Heart right ventricle (tissue), 16 donors: Measurements from ENCODE around the gene BARD1. TPM values are rescaled to one million over a fixed set of nuclear protein-coding genes. Genes with fewer than 3 reads are reported as not detected.

ENCODE experiments used
- ATAC-seq, 8 donors: fragments of 200-7000 bp; cut with Tn5 transposase; one replicate each; pipeline ENCODE4 v1.9.1; 2020; ENCODE audit warnings: mild to moderate bottlenecking in 8 of 8, moderate library complexity in 8 of 8, moderate number of reproducible peaks in 1 of 8
- DNase-seq, 2 donors: peaks; one replicate each; pipeline ENCODE4 v3.0.0-alpha.2; 2020
- H3K27ac ChIP-seq, 10 donors: fragments of 200-600 bp; sonication (generic) in 2 of 10; one replicate each; pipeline versions ENCODE4 v1.5.0 to v1.8.0; 2020 to 2022; ENCODE audit warnings: mild to moderate bottlenecking in 3 of 10
- H3K27me3 ChIP-seq, 7 donors: fragments of 200-600 bp; one replicate each; pipeline ENCODE4 v1.8.0; 2021 to 2022; ENCODE audit warnings: mild to moderate bottlenecking in 2 of 7
- H3K36me3 ChIP-seq, 9 donors: fragments of 200-600 bp; sonication (generic) in 1 of 9; one replicate each; pipeline versions ENCODE4 v1.5.0 to v1.8.0; 2020 to 2022; ENCODE audit warnings: mild to moderate bottlenecking in 2 of 9
- H3K4me1 ChIP-seq, 9 donors: fragments of 200-600 bp; sonication (generic) in 1 of 9; one replicate each; pipeline versions ENCODE4 v1.5.0 to v1.8.0; 2020 to 2022; ENCODE audit warnings: mild to moderate bottlenecking in 4 of 9
- H3K4me3 ChIP-seq, 10 donors: fragments of 200-600 bp; sonication (generic) in 2 of 10; one replicate each; pipeline versions ENCODE4 v1.5.0 to v1.8.0; 2020 to 2022; ENCODE audit warnings: mild to moderate bottlenecking in 7 of 10, moderate library complexity in 2 of 10
- H3K9me3 ChIP-seq, 11 donors: fragments of 200-600 bp in 10 of 11; sonication (generic) in 2 of 11; one replicate each; pipeline versions ENCODE4 v1.5.0 to v1.8.0; 2013 to 2022; ENCODE audit warnings: mild to moderate bottlenecking in 2 of 11, control low read depth in 1 of 11, moderate library complexity in 1 of 11
- WGBS, 2 donors: extraction: QIAGEN DNeasy Blood & Tissue Kit; methylation state at CpG; one replicate each; pipeline ENCODE4 v1.1.7; 2013; ENCODE audit warnings: inconsistent platforms in 1 of 2; 5-methylcytosine and 5-hydroxymethylcytosine counted together
- intact Hi-C, 10 donors: fragments of 100-400 bp; cut with DNase I; formaldehyde crosslinking; loops; one replicate each; pipeline versions ENCODE4 v1.11.1 to v1.14.2; 2022
- polyA plus RNA-seq, 2 donors: library from polyadenylated mRNA; stranded (reverse); fragments of 200-250 nt; gene quantifications; one replicate each; pipeline ENCODE4 v1.2.3, GENCODE V29; 2013
- total RNA-seq, 10 donors: library from RNA; stranded (reverse); fragmentation: NEBNext Ultra II Directional in 3 of 10; extraction: Animal tissue kit (Norgen Biotek cat#: 25700) in 3 of 10; gene quantifications; one replicate each; pipeline versions ENCODE4 v1.2.1 to v1.2.4, GENCODE V29; 2021 to 2023
- TF ChIP-seq, protein P1 (sequence below), 9 donors: fragments of 200-600 bp; sonication (generic) in 2 of 9; IDR thresholded peaks; one replicate each; pipeline versions ENCODE4 v1.5.0 to v1.8.0; 2021 to 2022; ENCODE audit warnings: antibody characterized with exemption in 9 of 9, mild to moderate bottlenecking in 5 of 9, moderate library complexity in 1 of 9
- donor health status: Arrhythmogenic right ventricular cardiomyopathy.
- donor health status: ischemic (EF 13 %, LVEDD 7.1; RV severe dilation, severe dysfunction).
- donor health status: healthy with polysubstance abuse.
- donor health status: DM: no; HTN: yes; CAD: no.
- donor health status: DM: no; HTN: no; CAD: no.
- donor health status: ischemic (EF 25% LVEDD 6.9; RV normal size, moderate dysfunction).
- donor health status: ischemic (EF 25% LVEDD 5.7; RV mildly dilated, moderate dysfunction).
- donor health status: healthy.
- donor health status: DM: yes; HTN: yes; CAD: no.
- donor health status: Ischemic cardiomyopathy.
- donor health status: ischemic (EF 35%, LVEDD 5.7; RV mildly dilated, moderate dysfunction).
- donor health status: nonischemic (EF 11% LVEDD 7.7; RV severe dilation, severe dysfunction).
- donor health status: DM: yes; HTN: yes; CAD: no.
- donor health status: PGD.
- donor health status: ischemic (EF 29% LVEDD 5.4; RV normal size, mild dysfunction).
- donor health status: nonischemic (EF 23%, LVEDD 6.1; RV moderate dilation, normal function).

BARD1 gene
- total and polyA plus RNA-seq, 12 donors, result 1.4 to 15.5 (median 8.7) TPM

DNA sequence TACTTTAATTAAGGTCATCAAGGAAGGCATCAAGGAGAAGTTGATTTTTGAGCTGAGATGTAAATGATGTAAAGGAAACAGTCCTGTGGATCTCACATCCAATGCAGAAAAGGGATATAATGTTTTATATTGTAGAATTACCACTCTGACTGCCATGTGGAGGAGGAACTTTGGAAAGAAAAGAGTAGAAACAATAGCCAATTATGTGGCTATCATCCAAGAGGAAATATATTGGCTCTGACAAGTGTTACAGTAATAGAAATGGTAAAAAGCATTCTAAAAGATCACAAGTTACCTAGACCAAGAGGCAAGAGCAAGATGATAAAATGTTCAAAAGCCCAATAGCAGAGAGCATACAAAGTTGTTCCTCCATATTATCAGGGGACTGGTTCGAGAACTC is 26.8 kb downstream of the BARD1 start:
- 65 to 90% methylated on average over 1 of the region's 1 CpG for WGBS, 2 donors

DNA sequence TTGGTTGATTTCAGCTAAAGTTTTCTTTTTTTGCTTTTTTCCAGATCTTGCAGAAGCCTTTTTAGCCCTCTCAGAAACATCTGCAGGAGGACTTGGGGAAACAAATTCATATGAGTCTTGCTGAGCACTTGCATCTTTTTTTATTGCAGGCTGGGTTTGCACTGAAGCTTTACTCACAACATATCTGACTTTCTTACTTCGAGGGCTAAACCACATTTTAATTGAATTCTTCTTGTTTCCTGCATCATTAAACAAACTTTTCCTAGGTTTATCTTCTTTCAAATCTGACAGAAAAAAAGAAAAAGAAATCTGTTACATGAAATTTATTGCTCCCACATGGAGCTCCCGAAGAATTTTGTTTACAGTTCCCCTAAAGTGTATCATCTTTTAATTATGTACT is 28.3 kb downstream of the BARD1 start:
- WGBS, 2 donors, result 97 to 99% methylated on average over 2 of the region's 2 CpGs
- Histone ChIP-seq H3K4me1 (no peaks in the 10 kb centered on the region), H3K4me3 (no peak overlapping the region), H3K9me3 (peaks cover 0 to 40% (median 5%) of the 10 kb centered on the region in 11 donors), H3K36me3 (peaks cover 0 to 52% (median 18%) of the 10 kb centered on the region in 9 donors), H3K27ac (no peak overlapping the region), H3K27me3 (no peaks in the 10 kb centered on the region)
- TF ChIP-seq, protein P1, sequence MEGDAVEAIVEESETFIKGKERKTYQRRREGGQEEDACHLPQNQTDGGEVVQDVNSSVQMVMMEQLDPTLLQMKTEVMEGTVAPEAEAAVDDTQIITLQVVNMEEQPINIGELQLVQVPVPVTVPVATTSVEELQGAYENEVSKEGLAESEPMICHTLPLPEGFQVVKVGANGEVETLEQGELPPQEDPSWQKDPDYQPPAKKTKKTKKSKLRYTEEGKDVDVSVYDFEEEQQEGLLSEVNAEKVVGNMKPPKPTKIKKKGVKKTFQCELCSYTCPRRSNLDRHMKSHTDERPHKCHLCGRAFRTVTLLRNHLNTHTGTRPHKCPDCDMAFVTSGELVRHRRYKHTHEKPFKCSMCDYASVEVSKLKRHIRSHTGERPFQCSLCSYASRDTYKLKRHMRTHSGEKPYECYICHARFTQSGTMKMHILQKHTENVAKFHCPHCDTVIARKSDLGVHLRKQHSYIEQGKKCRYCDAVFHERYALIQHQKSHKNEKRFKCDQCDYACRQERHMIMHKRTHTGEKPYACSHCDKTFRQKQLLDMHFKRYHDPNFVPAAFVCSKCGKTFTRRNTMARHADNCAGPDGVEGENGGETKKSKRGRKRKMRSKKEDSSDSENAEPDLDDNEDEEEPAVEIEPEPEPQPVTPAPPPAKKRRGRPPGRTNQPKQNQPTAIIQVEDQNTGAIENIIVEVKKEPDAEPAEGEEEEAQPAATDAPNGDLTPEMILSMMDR (IDR thresholded peaks at IDR 0.05), result no peak
- no peak for DNase-seq
- intact Hi-C loops, result no loop called here
- no peak for ATAC-seq

More for the DNA sequence above, 26.8 kb downstream of the BARD1 start:
- Histone ChIP-seq H3K4me3 (no peak overlapping the region), H3K4me1 (no peaks in the 10 kb centered on the region), H3K9me3 (peaks cover 0 to 40% (median 5%) of the 10 kb centered on the region in 11 donors), H3K36me3 (peaks cover 0 to 45% (median 18%) of the 10 kb centered on the region in 9 donors), H3K27ac (no peak overlapping the region), H3K27me3 (no peaks in the 10 kb centered on the region)
- ATAC-seq, result no peak
- DNase-seq, result no peak
- intact Hi-C loops, result no loop called here
- TF ChIP-seq, protein P1 (IDR thresholded peaks at IDR 0.05), result no peak

DNA sequence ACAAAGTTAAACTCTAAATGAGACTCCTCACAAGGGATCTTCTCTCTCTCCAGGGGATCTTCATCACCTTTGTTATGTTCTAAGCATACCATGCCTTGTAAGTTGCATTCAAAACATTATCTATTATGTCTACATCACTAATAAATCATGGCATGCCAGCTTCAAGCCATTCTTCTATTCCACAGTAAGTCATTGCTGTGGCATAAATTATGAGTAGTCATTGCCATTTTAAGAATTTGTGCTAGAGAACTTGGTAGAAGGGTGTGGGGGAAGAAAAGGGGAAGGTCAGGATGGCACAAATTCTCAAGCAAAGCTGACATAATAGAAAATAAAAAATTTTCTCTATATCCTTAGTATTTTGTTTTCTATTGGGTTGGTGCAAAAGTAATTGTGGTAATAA is 33.5 kb downstream of the BARD1 start:
- H3K9me3 ChIP-seq, result peaks cover 0 to 15% (median 0%) of the 10 kb centered on the region in 11 donors
- H3K27ac ChIP-seq, result no peak overlapping the region
- intact Hi-C loops, result no loop called here
- H3K4me1 ChIP-seq, result peaks cover 0 to 10% (median 0%) of the 10 kb centered on the region in 9 donors
- ATAC-seq (no peak), DNase-seq (no peak)
- peaks cover 0 to 47% (median 17%) of the 10 kb centered on the region in 9 donors for H3K36me3 ChIP-seq
- TF ChIP-seq, protein P1 (IDR thresholded peaks at IDR 0.05), result no peak
- no peak overlapping the region for H3K4me3 ChIP-seq
- no peaks in the 10 kb centered on the region for H3K27me3 ChIP-seq

DNA sequence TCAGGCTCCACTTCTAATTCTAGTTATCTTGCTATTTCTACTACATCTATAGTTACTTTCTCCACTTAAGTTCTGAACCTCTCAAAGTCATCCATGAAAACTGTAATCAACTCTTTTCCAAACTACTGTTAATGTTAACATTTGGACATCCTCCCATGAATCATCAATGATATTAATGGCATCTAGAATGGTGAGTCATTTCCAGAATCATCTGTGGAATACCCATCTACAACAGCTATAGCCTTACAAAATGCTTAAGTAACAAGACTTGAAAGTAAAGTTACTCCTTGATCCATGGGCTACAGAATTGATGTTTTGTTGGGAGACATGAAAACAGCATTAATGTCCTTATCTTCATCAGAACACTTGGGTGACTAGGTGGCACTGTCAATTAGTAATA is 35.4 kb downstream of the BARD1 start:
- intact Hi-C loops, result no loop called here
- no peak for ATAC-seq
- TF ChIP-seq, protein P1 (IDR thresholded peaks at IDR 0.05), result no peak

More for the DNA sequence above, 35.4 kb downstream of the BARD1 start:
- H3K36me3 ChIP-seq, result peaks cover 0 to 29% (median 5%) of the 10 kb centered on the region in 9 donors
- H3K27me3 ChIP-seq, result no peaks in the 10 kb centered on the region
- no peak overlapping the region for H3K4me3 ChIP-seq
- H3K9me3 ChIP-seq, result peaks cover 0 to 15% (median 0%) of the 10 kb centered on the region in 11 donors
- DNase-seq, result no peak
- H3K4me1 ChIP-seq, result peaks cover 0 to 10% (median 0%) of the 10 kb centered on the region in 9 donors
- H3K27ac ChIP-seq, result no peak overlapping the region
